Activated CD8-positive, alpha-beta memory T cell treated with anti-CD3 and anti-CD28 coated beads for 36 hours (primary cell): Measurements from ENCODE around the gene TSPAN9. TPM values are rescaled to one million over a fixed set of nuclear protein-coding genes. Genes with fewer than 3 reads are reported as not detected.

ENCODE experiments used
- total RNA-seq, 2 experiments: library from RNA; stranded (reverse); gene quantifications; one replicate each; pipeline ENCODE4 v1.2.3, GENCODE V29; 2021

Gene TSPAN9
- total RNA-seq, 2 experiments from 2014 or later: 0.29 to 0.40 TPM

Other genes with a start within 250 kb of the TSPAN9 start
- not detected for gene NRIP2, start 242.3 kb upstream of the TSPAN9 start, total RNA-seq
- not detected for gene TEX52, start 220.3 kb upstream of the TSPAN9 start, total RNA-seq
- 10 to 100 TPM; 75.9 to 79.1 TPM for gene FOXM1, start 200.2 kb upstream of the TSPAN9 start, total RNA-seq
- 10 to 100 TPM; 42.8 to 50.6 TPM for gene RHNO1, start 200.2 kb upstream of the TSPAN9 start, total RNA-seq
- 1 to 10 TPM; 7.9 to 8.6 TPM for gene TULP3, start 186.5 kb upstream of the TSPAN9 start, total RNA-seq
- gene TEAD4, start 118.0 kb upstream of the TSPAN9 start, total RNA-seq: 1 to 10 TPM; 2.2 to 2.4 TPM